ENCODE data around the gene TOX2. TPM values are rescaled to one million over a fixed set of nuclear protein-coding genes. Genes with fewer than 3 reads are reported as not detected.

TOX2 gene
- 5.1 and 6.6 TPM in 2 replicates for total RNA-seq

DNA sequence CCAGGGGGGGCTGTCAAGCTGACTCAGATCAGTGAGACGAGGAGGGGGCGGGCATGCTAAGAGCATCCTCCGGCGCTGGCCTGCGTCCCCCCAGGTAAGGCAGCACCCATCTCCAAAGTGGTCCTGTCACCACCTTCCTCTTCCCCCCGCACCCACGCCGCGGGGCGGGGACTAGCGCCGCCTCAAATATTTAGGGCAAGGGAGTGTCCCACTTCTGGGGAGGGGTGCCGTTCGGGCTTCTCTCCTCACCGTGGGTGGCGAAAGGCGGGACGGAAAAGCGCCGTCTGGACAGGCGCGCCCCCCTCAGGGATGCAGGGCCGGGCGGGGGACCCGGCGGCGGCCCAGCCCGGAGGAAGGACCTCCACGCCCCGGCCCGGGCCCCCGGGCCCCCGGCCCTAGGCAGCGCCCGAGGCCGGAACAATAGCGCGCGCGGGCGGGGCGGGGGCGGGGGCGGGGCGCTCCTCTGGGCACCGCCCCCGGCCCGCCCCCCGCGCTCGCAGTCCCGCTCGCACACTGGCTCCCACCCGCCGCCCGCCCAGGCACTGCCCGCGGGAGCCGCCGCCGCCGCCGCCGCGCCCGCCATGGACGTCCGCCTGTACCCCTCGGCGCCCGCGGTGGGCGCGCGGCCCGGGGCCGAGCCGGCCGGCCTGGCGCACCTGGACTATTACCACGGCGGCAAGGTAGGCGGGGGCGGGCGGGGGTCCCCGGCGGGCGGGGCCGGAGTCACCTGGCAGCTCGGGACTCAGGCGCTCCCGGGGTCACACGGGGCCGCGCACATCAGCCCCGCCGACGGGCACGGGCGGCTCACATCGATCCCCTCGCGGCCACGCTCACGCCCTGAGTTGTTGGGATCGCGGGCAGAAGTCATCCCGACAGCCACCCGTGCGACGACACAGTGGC is at the start of gene TOX2:
Gene TOX2 (plus strand): TSS at position 542 of the 900 bp plus-strand sequence. CDS start 40 bp downstream, at position 582.

Other genes with a start within 250 kb of the TOX2 start
- gene MYBL2, start 247.7 kb upstream of the TOX2 start, total RNA-seq: 6.7 and 118 TPM in 2 replicates
- not detected in 2 replicates for gene GTSF1L, start 187.8 kb upstream of the TOX2 start, total RNA-seq

All from mesangial cell (primary cell).